Stomach (tissue), 4 donors: ENCODE data around the gene CIC.

Source experiments
- CTCF ChIP-seq, 7 experiments: fragments of 450-650 bp in 4 of 7; fragments of 200-600 bp in 3 of 7; sonication (generic) in 3 of 7; IDR thresholded peaks; one replicate each; pipeline ENCODE4 v1.5.1; 2016 to 2019; ENCODE audit warnings: antibody characterized with exemption in 7 of 7, control low read depth in 2 of 7, mild to moderate bottlenecking in 1 of 7
- EP300 ChIP-seq: sonication (generic); formaldehyde crosslinking; IDR thresholded peaks from one replicate; pipeline ENCODE4 v1.6.1; 2017; ENCODE audit warnings: antibody characterized with exemption
- POLR2A ChIP-seq, 4 donors: fragments of 450-650 bp; IDR thresholded peaks; one replicate each; pipeline ENCODE4 v1.6.1; 2016; ENCODE audit warnings: antibody characterized with exemption in 4 of 4, control low read depth in 2 of 4, mild to moderate bottlenecking in 1 of 4, moderate library complexity in 1 of 4
- POLR2AphosphoS5 ChIP-seq, 3 donors: sonication (generic); formaldehyde crosslinking; IDR thresholded peaks; one replicate each; pipeline ENCODE4 v1.6.1; 2016; ENCODE audit warnings: antibody characterized with exemption in 3 of 3

DNA sequence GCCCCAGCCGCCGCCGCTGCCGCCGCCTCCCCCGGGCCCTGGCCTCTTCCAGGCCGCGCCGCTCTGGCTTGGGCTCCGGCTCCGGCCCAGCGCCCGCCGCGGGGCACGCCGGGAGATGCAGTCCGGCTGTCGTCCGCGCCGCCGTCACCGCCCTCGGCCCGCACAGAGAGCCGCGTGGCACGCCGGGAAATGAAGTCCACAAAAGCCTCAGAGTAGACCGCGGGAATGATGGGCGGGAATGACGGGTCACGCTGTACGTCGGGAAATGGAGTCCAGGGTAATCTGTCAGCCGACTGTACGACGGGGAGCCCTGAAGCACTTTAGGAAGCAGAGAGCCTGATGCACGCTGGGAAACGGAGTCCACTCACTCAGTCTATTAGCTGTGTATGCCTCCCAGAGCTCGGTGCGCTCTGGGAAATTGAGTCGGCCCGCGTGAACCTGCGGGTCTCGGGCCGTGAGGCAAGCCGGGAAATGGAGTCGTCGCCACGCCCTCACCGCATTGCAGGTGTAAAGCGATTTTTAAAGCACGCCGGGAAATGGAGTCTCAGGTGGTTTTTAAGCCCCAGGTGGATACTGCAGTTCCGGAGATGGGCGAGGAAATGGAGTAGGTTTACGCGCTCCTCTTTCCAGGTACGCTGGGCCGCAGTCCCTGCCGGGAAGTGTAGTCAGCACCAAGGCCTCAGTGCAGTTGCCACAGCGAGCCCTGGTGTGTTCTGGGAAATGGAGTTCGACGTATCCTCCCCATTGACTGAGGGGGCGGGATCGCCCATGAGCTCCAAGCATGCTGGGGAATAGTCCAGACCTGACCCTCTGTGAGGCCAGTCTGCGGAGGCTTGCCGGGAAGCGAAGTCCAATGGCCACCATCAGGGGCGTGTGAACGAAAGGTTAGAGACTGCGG is 26.3 kb upstream of the CIC start, which contains the start of gene GSK3A:
- no peak for TF ChIP-seq CTCF (IDR thresholded peaks at IDR 0.05)
- TF ChIP-seq POLR2A (IDR thresholded peaks at IDR 0.05): peak in 2 of 4 donors; percentile 57 to 76
- TF ChIP-seq EP300: no peak
- TF ChIP-seq POLR2AphosphoS5 (IDR thresholded peaks at IDR 0.05): peak; percentile 93 to 99 (median 98)
